GM19023 (cell line): ENCODE measurements around the gene ICE1.
"Not testable (repeated sequence)": the region's sequence is repeated elsewhere in the genome, so short reads cannot be mapped to it uniquely, and the experiment has no call there.

Experiments used
- ATAC-seq: cut with Tn5 transposase; IDR thresholded peaks from one replicate; pipeline ENCODE4 v1.9.1; 2021; ENCODE audit warnings: mild to moderate bottlenecking, moderate library complexity; ENCODE audit not compliant: unreplicated experiment

The ICE1 gene

DNA sequence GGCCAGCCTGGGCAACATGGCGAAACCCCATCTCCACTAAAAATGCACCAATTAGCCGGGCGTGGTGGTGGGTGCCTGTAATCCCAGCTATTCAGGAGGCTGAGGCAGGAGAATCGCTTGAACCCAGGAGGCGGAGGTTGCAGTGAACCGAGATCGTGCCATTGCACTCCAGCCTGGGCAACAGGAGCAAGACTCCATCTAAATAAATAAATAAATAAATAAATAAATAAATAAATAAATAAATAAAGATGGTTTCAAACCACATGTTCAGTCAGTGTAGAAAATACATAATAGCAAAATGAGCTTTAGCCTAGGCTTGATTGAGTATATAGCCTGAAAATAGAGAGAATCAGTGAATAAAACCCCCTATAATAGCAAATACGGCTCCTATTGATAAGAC, 27.4 kb upstream of the ICE1 start:
- ATAC-seq: not testable (repeated sequence)

DNA sequence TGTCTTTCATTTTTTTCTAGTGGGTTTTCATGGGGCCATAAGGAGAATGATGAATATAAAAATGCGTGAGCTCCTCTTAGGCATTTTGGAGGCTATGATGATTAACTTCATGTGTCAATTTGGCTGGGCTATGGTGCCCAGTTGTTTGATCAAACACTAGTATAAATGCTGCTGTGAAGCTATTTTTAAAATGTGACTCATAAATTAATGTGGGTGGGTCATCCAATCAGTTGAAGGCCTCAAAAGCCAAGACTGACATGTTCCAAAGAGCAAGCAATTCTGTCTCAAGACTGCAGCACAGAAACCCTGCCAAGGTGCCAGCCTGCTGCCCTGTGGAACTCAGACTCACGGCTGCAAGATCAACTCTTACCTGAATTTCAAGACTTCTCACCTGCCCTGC, 24.4 kb upstream of the ICE1 start:
- no peak for ATAC-seq

DNA sequence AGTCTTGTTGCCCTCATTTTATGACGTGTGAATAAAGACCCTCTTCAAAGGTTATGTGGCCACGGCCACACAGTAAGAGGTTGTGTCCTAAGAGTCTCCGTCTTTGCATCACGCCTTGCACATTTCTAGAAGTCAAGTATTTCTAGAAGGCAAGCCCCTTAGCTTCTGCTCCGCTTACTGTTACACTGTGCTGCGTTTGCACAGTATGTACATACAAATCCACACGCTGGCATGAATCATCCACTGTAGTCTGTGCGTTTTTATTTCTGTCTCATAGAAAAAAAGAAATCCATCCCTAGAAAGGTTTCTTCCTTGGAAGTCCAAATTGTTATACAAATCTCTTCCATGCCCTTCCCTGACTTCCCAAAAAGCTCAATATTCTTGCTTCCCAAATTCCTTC, 21.4 kb upstream of the ICE1 start:
- ATAC-seq: no peak

DNA sequence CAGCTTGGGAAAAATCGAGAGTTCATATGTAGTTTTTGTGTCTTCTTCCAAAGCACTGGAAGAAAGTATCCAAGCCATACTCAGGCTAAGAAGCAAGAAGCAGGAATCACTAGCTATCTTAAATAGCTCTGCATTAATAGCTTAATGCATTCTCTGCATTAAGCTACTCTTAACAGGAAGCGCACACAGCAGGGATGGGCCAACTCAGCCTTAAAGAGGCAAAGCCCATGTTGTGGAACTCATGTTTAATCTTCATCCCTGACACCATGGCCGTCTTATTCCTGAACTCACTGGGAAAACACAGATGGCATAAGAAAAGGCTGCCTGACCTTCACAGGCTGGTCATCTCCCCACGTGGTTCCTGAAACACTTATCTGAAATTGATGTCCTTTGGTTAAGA, 18.7 kb upstream of the ICE1 start:
- ATAC-seq: no peak

DNA sequence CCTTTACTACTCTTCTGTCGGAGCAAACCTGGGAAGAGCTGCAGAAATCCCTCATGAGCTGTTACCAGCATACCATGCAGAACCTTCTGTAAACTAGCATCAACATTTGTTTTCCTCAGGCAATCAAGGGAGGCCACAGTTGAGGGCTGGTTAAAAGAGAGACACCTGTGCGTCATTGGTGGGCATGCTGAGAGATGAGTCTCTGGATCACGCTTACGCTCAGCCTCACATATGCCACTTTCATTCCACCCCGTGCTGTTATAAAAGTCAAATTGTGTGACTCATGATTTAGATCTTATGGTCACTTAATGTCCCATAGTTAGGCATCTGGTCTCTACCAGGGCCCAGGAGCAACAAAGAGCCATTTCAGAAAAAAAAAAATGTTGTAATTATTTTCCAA, 18.1 kb upstream of the ICE1 start:
- no peak for ATAC-seq

DNA sequence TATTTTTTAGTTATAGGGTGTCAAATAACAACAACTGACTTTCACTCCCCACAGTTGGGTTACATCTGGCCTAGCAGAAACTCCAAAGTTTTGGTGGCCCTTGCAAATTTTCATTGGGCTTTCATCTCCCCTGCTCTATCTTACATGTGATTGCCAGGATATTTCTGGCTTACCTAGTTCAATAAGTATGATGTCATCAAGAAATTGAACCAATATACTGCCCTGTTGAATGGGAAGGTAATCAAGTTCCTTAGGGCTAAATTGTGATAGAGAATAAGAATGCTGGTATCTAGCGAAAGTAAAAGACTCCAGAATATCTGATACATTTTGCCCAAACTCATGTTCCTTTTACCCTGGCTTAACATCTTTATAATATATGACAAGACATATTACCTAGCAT, 17.0 kb upstream of the ICE1 start:
- no peak for ATAC-seq

DNA sequence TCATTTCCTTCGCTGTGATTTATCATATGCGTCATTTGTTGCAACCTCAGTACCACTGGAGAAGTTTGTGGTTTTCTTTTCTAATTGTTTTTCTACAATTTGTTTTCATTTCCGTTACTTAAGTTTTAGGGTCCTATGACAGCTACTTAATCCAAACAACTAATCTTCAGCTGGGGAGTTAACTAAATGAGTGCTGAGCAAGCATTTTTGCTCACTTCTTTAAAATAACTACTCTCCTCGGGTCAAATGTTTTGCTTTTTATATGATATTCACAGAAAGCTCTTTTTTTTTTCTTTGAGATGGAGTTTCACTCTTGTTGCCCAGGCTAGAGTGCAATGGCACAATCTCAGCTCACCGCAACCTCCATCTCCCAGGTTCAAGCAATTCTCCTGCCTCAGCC, 14.6 kb upstream of the ICE1 start:
- ATAC-seq: no peak

DNA sequence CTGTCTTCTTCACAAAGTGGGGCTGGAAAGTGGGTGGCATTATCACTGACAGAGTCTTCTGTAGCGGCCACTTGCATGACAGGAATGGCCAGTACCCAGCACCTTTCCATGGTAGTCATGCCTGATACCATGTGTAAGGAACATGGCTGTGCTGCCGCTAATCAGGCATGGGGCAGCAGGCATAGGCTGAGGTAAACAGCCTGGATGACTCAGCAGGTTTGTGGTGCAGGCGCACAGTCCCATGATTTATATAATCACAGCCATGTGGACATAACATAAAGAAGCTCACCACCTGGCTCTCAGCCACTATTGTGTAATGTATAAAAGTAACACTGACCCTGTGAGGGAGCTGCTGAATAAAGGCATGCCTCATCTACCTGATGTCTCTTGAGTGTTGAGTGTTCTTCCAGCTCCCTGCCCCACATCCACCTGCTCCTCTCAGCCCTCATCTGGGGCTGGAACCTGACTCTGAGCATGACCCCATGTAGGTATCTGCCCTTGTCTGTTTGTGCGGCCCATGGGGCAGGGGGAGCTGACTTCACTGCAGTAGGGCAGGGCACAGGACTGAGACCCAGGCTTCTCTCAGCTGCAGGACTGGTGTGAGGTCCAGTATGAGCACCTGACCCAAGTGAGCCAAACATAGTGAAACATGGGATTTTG, 13.2 kb upstream of the ICE1 start:
- ATAC-seq: no peak

DNA sequence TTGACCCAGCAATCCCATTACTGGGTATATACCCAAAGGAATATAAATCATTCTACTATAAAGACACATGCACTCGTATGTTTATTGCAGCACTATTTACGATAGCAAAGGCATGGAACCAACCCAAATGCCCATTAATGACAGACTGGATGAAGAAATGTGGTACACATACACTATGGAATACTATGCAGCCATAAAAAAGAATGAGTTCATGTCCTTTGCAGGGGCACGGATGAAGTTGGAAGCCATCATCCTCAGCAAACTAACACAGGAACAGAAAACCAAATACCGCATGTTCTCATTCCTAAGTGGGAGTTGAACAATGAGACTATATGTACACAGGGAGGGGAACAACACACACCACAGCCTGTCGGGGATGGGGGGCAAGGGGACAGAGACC, 8.6 kb upstream of the ICE1 start:
- not testable (repeated sequence) for ATAC-seq

DNA sequence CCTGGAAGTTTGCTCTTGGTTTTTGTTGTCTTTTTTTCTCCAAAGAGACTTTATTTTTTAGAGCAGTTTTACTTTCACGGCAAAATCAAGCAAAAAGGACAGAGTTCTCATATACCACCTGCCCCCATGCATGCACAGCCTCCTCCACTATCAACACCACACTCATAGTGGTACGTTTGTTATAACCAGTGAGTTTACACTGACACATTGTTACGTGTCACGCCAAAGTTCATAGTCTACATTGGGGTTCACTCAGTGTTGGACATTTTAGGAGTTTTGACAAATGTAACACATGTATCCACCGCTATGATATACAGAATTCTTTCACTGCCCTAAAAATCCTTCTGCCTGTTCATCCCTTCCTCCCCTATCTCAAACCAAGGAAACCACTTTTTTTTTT, 7.5 kb upstream of the ICE1 start:
- no peak for ATAC-seq

DNA sequence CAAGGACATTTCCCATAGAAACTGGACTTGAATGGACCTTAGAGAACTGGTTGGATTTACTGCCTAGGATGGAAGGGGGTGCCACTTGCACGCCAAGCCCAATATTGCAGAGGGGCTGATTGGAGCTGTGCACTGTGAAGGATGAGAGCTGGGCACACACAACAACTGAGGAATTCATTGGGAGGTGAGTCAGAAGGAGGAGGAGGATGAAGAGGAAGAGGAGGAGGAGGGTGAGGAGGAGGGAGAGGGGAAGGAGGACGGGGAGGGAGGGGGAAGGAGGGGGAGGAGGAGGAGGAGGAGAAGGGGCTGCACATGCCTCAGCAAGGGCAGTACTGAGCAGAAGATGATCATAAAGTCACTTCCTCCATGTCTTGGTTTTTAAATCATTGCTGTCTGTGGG, 5.7 kb upstream of the ICE1 start:
- no peak for ATAC-seq

DNA sequence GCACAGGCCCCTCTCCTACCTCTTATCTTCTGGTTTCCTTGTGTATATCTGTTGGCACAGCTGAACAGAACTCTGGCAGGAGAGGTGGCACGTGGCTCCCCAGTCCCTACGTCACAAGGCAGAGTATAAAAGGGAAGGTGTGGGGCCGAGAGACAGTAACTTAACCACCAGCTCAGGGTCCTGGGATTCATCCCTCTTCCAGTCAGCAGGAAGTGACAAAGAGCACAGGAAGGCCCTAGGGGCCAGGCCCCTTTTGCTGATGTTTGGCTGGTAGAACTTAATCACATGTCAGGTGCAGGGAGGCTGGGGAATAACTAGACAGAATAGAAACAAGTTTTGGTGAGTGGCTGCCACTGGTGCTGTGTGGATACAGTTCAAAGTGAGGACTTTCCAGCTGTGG, 4.5 kb upstream of the ICE1 start:
- no peak for ATAC-seq

DNA sequence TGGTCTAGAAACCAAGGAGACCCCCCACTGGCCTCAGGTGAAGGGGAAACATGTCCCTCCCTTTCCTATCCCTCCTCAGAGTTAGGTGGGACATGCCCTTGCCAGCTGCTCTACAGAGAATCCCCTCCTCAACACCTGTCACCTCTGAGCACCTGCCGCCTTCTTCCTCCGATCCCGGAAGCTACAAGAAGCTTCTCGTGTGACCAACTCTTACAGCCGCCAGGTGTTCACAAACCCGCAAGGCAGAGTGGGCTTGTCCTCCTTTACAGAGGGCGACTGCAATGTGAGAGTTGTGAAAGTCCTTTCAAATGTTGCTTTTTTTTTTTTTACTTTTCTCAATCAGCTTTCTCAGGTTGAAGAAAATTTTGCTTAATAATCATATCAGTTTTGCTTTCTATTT, 3.7 kb upstream of the ICE1 start:
- ATAC-seq: no peak

DNA sequence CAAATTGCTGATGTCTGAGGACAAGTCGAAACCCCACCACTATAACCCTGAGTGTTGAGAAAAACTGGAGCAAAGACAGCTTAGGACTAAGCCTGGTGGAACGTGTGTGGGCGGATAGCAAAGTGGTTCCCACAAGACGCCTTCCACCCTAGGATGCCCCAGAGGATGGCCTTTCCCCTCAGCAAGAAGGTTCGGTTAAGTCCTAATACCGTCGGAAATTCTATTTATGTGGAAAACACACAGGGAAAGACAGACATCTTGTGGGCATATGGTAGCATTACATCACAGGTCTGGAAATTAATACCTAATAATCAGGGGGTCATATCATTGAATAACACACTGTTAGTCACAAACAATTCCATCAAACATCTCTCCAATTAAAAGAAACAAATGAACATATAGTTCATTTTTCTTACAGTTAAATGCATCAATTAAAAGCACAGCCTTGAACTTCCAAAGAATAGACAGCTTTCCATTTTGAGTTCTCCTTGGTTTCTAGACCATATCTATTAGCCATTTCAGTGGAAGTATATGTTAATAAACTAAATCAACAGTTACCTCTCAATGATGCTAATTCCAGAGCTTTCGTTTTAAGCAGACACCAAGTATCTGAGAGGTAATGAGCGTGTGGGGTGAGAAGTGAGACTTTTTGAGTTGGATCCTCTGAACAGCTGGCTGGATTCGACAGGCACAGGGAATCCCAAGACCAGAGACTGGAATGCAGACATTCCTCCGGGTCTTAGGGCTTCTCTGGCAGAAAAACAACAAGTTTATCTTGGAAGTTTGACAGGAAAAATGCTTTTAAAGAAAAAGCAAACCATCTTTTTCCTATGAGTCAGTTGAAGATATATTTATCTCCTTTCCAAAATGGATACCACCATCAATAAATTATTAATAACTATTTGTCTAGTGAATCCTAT, 2.9 kb upstream of the ICE1 start:
- no peak for ATAC-seq

DNA sequence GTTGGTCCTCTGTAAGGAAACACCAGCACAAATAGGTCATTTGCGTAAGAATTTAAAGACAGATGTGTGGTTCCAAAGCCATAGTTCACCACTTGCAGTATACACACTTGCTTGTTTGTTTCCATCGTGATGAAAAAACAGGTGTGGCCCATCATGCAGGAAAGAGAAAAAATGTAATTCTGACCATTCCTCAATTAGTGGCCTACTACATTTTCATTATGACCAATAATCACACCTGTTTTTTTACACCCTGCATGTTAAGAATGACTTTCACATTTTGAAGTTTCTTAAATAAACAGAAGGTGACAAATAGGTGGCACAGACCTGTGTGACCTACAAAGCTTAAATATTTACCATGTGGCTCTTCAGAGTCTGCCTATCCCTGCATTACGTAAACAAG, 2.2 kb upstream of the ICE1 start:
- no peak for ATAC-seq

DNA sequence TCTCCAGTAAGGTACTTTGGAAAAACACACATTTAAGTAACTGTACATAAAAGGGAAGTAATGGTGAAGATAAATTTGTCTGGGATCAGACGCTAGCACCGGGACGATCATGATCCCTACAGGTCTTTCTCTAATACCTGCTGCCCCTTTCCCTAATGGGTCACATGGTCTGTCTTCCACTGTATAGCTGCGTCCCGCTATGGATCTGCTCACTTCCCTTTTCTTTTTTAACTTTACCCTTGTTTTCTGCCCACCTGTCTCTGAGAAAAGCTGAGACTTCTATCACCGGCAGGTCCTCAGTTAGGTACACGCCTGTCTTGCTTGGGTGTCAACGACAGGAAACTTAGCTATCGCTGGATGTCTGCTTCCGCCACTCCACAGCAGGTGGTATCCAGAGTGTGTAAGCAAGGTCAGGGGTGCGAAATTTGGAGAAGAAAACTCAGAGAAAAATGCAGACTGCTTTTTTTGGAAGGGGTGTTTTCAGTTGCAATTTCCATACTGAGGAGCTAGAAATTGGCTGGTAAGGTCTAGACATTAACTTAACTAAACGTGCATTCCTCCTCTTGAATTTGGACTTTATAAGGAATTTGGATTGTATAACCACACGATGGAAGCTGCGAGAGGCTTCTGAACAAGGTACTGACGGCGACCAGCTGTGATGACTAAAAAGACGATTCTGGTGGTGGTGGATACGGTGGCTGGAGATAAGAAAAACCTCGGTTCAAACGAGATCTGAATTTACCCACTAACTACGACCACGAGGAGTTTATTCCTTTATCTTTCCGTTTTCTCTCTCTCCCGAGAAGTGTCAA, 1.1 kb upstream of the ICE1 start:
- peak; percentile 5 for ATAC-seq

DNA sequence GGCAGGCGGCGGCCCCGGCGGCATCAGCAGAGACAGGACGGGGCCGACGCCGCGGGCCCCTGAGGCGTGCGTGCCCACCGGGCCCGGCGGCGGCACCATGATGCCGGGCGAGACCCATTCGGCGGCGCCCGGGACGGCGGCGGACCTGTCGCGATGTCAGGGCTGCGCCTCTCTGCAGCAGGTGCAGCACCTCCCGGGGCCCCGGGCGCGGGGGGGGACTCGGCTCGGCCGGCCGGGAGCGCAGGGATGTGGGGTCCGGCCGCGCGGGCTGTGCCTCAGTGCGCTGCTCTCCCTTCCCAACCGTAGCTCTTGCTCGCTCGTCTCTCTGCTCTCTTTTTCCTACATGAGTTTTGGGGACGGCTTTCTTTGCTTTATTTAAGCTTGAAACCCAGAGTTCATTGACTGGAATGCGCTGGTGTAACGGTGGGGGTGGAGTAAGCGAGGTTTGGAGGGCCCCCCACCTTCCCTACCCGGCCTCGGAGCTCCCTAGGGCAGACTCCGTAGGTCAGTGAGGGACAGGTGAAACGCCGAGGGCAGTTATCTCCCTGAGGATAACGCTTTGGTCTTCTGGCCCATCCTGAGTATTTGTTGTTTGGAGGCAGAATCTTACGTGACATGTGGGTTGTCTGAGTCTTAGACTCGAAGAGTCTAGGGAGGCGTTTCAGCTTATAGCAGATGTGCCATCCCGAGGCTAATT, 490 bp downstream of the ICE1 start:
- peak; percentile 9 for ATAC-seq

DNA sequence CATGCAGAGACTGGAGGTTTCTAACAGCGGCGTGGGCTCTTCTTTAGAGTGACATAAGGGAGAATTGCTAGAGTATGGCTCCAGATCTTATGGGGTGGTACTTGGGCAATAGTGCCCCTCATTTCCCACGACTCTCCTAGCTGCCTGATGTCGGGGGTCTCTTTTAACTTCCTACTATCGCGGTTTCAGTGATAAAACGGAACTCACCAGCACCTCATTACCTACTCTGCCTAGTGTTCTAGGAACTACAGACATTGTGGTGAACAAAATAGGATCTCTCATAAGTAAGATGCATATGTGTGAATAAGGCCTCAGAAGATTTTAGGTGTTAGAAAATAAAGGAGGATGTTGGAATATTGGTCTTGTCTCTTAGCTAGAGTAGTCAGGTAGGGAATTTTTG, 1.1 kb downstream of the ICE1 start:
- no peak for ATAC-seq

DNA sequence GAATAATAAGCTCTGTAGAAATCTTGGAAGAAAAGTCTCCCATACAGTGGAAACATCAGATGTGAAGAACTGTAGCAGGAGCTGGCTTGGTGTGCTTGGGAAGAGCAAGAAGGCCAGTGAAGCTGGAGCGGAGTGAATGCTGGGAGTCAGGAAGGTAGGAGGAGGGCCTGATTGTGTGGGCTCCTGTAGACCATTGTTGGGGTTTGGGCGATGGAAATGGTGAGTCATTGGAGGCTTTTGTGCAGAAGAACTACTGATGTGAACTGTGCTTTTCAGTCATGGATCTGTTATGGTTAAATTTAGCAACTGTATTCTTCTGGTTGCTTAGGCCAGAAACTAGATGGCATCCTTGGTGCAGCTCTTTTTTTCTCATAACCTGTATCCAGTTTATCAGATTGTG, 2.3 kb downstream of the ICE1 start:
- no peak for ATAC-seq

DNA sequence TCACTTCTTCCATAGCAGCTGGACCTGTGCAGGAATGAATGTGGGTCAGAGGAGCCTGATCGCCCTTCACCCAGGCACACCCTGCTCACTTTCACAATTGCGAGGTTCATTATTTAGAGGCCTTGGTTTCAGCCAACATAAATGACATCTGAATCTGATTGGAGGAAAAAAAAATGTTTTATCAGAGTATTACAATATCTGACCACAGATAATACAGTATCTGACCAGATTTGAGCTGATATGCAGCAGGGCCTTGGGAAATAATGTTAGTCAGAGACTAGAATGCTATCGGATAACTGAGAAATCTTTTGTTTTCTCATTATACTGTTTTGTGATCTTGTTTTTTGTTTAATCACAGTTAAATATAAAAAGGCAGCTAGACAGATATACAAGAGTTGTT, 7.7 kb downstream of the ICE1 start:
- ATAC-seq: no peak
